NCI-H1105 treated with DMSO at 0.1 percent for 48 hours (cell line): ENCODE data around the gene CALHM1.

Experiments used
- DNase-seq: peaks from one replicate; lab custom pipeline; 2025; lab: John Stamatoyannopoulos, UW

The CALHM1 gene

DNA sequence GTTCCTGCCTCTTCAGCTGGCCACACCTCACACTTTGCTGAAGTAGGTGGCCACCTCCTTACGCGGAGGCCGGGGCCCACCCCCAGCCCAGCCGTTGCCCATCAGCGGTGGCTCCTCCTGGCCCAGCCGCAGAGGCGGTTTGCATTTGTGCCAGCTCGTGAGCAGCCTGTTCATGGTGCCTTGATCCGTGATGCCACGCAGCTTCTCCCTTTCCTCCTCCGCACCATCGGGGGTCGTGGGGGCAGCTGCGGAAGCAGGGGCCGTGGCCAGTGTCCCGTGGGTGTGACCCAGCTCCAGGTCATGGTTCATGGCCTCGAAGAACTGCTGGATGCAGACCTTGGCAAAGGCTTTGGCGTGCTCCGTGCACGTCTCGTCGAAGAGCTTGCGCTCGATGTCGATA, 3.5 kb downstream of the CALHM1 start:
- DNase-seq = no peak

DNA sequence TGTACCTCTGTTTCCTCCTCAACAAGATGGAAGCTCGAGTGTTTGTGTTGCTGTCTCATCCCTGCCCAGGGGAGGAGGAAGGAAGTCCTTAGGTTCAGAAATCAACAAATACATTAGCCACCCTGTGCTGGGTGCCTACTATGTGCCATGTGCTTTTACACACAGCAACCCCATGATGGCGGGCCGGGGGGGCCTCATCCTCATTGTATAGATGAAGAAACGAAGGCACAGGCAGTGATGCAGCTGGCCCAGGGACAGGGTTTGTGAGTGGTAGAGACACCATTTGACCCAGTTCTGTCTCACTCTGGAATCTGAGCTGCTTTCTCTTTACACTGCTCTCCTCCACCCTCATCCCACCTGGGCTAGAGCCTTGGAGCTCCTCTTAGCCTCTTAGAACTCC, 4.7 kb downstream of the CALHM1 start:
- DNase-seq = no peak

DNA sequence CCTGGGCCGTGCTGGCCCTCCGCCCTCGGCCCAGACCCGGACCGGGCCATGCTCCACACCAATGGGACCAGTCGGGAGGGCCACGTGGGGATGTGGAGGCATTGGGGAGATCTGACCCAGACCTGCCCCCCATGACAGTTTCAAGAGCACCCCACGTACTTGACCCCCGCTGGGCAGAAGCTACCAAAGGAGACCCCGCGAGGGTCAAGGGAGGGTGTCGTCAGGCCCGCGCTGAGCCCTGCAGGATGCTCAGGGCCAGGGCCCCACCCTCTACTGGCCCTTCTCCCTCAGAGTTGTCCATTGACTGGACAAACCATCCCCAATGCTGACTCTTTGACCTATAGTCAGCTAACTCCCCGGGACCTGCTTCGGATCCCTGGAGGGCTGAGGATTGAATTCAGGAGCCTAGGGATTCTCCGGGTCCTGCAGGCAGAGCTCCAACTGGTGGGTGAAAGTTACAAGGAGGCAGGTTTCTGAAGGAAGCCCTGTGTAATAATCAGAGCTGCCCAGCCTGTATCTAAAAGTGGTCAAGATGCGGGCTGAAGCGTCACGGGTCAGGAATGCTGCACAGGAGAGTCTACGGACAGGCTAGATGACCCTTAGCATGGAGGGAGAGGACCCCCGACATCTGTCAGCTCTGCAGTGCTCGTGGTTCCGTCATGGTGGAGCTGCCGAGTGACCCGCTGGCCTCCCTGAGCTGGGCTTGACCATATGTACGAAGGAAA, 6.0 kb downstream of the CALHM1 start:
- no peak for DNase-seq

DNA sequence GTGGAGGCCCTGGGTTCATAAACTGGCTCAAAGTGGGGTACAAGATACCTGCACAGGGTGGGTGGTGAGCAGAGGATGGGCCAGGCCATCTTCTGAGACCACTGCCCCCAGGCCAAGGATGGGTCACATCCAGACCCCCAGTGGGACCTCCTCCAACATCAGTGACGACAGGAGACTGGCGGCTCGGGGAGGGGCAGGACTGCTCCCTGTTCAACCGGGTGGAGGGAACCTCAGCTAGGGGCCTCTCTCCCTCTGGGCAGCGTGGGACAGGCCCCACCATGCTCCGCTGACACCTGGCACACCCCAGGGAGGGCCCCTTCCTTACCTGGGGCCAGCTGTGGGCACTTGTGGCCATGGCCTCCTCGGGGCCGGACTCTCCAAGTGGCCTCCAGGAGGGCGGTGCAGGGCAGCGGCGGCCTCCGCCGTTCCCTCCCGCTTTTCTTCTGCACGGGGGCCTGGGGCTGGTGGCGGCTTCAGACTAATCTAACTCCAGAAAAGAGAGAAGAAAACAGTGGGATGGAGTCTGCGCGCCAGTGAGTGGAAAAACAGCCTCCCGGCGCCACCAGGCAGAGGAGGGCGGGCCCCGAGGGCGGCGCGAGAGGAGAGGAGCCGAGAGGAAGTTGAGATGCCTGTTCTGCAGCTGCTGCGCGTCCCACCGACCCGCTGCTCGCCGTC, 6.7 kb downstream of the CALHM1 start, which contains the start of gene CALHM2:
CALHM2 (minus strand) TSS at position 540 of the 675 bp plus-strand sequence. CDS start 2,429 bp downstream, outside the sequence.
- DNase-seq = peak; percentile 46

DNA sequence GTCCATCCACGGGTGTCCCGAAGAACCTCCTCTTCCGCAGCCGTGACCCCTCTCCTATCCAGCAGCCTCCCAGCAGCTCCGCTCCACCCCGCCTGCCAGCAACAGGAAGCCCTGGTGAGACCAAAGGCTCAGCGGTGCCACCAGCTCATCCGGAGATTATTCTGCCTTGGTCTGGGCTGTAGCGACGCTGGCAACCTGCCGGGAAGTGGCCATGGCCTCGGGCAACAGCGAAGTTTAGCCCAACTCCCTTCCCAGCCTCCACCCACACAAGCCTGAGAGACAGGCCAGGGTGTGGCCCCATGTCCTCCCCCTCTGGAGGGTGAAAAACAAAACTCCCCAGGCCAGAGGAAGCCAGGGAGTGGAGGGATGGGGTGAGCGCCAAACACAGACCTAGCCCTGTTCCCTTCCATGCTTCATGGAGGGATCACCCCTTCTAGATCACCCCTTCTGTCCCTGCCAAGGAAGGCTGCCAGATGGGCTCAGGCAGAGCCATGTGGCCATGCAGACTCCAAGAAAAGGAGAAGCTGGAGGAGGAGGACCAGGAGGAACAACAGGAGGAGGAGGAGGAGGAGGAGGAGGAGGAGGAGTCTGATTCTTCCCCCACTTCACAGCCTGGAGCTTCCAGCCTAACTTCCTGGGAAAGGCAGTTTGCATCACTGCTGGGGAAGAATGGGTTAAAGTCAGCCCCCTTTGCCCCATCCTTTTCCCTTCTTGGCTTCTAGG, 7.4 kb downstream of the CALHM1 start:
- DNase-seq = no peak

DNA sequence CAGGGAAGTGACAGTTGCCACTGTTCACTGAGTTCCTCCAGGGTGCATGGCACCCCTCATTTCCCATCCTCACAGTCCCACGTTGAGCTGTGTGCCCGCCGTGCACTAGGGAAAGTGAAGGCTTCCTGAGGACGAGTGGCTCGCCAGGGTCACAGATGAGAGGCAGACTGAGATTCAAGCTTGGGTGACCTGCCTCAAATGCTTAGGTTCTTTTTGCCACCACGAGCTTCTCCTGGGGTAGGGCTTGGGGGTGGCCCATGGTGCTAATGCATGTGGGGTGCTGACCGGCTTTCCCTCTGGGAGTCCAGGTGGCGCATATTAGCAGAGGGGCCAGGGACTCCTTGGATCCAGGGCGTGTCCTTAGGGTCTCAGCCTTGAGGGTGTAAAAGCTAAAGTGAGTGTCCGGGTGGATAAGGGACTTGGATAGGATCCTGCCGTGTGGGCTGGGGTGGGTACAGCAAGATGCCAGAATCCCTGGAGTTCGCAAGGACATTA, 8.5 kb downstream of the CALHM1 start:
- DNase-seq = no peak

DNA sequence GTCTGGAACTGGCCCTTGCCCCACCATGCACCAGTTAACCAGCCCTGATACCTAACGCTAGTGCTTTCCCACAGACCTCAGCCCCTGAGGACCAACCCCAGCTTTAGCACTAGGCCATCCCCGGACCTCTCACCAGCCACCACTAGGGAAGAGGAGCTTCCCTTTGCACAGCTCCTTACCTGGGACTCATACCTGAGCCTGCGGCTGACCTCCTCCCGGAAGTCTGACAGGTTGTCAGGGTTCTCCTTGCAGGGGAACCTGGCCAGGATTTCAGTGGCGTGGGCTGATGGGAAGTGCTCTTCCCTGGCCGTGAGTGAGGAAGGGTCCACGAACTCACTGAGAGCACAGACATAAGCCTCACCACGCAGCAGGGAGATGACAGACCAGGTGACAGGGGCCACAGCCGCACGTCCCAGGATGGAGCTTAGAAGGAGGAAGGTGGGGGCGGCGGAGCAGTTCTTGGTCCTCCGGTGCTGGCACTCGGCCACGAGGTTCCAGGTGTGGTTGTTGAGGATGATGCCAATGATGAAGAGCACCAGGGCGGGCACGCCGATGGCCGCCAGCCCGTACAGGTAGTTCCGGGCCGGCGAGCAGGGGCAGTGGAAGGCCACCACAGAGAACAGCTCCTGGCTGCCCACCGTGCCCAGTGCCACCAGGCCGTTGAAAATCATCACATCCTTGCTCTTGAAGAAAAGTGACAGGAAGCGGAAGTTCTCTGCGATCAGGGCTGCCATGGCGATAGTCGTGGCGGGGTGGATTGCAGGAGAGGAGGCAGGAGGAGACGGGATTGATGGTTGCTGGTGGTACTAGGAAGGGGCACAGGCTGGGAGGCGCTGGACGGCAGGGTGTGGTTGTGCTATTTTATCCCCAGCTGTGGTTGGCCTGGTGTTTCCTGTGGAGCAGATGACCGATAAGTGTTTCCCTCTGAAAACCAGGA, 9.2 kb downstream of the CALHM1 start:
- DNase-seq = no peak

DNA sequence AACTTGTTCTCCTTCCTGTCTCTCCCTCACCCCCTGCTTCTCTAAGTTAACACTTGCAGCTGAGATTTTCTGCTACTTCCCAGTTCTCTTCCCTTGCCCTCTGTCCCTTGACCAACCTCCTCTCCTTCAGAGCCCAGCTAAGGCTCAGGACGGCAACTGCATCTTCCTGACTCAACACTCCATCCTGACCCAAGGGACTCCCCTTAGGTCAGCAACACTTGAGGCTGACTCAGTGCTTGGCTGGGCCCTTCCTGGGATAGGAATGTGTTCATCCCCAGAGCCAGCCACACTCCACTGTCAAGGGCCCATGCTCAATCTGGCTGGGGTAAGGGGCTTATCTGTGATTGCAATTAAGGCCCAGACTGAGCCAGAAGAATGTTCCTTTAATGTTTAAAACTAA, 10.0 kb downstream of the CALHM1 start:
- no peak for DNase-seq

DNA sequence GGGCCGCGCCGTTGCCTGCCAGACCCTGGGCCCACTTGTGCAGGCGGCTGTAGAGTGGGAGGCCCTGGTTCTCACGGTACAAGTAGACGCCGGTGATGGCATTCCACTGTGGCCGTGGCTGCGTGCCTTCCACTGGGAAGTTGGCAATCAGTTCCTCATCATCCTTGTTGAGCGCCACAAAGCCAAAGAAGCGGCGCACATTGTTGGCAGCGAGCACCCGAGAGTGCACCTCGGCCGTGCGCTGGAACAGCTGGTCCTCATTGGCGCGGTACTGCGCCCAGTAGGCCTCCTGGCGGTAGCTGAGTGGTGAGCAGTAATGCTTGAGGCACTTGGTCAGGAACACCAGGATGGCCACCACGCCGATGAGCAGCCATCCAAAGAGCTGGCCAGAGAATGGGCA, 11.5 kb downstream of the CALHM1 start:
- DNase-seq = no peak

DNA sequence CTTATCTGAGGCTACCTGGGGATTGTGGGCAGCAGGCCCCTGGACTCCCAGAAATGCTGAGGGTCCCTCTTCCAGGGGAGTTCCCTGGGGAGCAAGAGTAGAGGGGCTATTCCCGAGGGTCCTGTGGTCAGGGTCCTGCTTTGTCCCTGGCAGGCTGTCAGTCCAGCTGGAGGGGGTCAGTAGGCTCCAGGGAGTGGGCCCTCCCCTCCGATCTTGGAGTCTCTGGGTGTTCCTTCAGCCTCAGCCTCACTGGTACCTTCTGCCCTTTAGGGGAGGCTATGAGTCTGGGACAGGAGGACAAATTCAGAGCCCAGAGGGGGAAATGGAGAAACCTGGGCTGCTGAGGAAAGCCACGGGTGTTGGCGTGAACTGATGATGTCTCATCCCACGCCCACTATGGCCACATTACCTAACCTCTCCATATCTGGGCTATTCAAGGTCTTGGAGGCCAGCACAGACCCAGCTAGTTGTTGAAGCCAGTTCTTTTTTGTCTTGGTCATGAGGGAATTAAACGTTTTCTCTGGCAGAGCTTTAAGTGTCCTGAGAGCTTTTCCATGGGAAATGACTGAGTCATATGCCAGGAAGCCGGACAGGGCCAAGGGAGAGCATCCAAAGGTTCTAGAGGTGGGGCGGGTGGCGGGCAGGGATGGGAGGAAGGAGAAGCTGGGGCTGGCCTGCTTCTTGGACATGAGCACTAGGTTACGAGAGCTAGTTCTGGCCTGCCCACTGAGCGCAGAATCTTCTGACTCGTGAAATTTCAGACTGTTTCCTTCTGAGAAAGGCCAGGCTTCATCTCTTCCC, 12.7 kb downstream of the CALHM1 start:
- DNase-seq = no peak

DNA sequence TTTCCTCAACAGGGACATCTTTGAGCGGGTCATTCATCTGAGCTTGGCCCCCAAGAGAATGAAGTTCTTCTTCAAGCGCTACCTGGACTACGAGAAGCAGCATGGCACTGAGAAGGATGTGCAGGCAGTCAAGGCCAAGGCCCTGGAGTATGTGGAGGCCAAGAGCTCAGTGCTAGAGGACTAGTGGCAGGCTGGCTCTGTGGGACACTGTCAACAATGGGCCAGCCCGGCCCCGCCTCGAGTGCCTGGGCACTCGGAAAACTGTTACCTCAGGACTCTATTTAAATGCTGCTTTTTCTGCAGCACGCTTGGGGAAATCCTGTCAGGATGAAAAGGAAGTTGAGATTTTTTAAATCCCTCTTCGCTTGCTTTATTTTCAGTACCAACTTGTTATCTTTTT, 13.3 kb downstream of the CALHM1 start:
- DNase-seq = no peak

DNA sequence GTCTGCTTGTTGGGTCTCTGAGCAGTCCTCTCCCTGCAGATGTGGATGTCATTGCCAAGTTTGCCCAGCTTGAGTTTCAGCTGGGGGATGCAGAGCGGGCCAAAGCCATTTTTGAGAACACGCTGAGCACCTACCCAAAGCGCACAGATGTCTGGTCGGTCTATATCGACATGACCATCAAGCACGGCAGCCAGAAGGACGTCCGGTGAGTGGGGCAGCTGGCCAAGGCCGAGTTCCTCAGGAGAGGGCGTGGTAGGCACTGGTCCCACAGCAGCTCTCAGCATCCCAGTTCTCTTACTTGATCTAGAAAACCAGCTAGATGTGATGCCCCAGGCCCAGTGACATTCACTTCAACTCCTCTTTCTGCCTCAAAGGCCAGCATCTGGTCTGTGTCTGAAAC, 14.2 kb downstream of the CALHM1 start:
- DNase-seq = no peak

DNA sequence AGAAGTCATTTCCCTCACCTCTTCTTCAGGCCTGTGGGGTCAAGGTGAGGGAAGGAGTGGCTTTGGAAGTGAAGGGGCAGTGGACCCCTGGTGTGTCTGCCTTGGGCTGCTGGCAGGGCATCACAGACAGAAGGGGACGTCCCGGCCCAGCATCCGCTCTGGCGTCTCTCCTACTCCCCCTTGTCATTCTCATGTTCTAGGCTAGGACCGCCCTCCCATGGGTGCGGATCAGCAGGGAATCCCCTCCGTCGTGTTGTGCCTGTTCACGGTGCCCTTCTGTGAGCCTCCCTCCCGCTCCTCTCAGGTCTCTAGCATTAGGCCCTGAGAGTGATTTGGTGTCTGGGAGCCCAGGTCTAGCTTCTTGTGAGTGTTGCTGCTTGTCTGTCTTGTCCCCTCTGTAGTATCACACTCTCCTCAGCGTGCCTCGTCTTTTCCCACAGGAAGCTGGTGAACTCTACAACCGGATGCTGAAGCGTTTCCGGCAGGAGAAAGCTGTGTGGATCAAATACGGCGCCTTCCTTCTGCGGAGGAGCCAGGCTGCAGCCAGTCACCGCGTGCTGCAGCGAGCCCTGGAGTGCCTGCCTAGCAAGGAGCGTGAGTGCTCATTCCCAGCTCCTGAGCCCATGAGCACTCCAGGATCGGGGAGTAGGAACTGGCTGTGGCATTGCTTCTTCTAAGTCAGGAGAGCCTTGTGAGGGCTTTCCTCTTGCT, 15.1 kb downstream of the CALHM1 start:
- no peak for DNase-seq

DNA sequence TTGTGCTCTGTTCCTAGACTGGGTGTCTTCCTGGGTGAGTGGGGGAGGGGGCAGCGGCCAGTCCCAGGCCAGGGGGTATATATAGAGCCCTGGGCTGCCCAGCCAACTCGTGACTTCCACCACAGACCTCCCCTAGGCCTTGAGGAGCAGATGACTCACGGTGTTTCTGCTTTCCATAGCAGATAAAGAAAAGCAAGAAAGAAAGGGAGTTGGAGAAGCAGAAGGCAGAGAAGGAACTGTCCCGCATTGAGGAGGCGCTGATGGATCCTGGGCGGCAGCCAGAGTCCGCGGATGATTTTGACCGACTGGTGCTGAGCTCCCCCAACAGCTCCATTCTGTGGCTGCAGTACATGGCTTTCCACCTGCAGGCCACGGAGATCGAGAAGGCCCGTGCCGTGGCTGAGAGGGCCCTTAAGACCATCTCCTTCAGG, 16.7 kb downstream of the CALHM1 start:
- DNase-seq = no peak

DNA sequence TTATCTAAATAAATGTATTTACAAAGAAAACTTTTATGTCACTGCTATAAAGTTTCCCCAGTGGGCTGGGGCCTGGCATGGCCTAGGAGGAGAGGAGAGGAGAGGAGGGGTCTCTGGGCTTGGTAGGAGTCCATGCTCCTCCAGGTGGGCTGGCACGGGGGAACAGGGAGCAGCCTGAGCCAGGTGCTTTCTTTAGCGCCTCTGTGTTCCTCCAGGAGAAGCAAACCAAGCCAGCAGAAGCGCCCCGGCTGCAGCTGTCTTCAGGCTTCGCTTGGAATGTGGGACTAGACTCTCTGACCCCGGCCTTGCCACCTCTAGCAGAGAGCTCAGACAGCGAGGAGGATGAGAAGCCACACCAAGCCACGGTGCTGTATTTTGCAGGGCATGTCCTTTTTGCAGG, 17.1 kb downstream of the CALHM1 start:
- DNase-seq = no peak

DNA sequence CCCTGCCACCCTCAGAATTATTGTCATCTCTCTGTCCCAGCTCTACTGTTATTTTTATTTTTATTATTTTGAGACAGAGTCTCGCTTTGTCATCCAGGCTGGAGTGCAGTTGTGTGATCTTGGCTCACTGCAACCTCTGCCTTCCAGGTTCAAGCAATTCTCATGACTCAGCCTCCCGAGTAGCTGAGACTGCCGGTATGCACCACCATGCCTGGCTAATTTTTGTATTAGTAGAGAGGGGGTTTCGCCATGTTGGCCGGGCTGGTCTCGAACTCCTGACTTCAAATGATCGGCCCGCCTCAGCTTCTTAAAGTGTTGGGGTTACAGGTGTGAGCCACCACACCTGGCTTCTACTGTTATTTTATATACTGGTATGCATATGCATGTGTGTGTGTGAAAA, 17.5 kb downstream of the CALHM1 start:
- DNase-seq = no peak

DNA sequence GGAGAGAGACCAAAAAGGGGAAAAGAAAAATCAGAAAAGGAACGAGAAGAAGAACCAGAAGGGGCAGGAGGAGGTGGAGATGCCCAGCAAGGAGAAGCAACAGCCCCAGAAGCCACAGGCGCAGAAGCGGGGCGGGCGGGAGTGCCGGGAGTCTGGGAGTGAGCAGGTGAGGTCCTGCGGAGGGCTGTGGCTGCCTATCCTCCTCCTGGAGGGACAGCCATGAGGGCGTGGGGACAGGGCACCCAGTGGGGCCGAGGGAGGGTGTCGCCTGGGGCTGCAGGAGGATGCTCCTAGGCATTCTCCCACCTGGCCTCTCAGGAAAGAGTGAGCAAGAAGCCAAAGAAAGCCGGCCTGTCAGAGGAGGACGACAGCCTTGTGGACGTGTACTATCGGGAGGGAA, 18.3 kb downstream of the CALHM1 start:
- no peak for DNase-seq

DNA sequence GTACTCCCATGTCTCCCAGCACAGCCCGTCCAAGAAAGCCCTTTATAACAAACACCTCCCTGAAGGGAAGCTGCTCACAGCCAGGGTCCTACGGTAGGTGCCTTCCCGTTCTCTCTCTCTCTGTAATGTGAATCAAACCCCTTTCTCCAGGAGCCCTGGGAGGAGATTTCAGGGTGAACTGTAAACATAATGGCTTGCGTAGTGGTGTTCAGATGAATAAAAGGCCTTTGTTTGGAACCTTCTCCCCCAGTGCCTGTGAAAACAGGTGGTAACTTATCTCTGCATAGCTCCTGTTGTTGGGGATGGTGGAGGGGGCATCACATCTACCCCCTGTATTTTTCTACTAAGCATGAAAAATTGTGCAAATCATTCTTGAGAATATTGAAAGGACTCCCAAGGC, 18.9 kb downstream of the CALHM1 start:
- no peak for DNase-seq

DNA sequence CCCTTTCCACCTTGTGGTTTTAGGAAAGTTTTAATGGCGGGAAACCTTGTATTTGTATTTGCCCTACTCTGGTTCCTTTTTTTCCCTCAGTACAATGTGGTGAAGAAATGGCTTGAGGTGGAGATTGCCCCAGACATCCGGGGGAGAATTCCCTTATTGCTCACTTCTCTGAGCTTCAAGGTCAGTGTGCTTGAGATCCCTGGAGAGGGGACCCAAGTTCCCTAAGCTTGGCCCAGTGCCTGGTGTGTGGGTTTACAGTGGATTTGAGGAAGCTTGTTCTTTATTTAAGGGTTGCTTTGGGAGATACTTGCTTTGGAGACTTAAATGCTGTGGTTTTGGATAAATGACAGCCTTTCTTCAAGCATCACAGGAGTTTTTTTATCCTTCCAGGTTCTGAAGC, 24.8 kb downstream of the CALHM1 start:
- no peak for DNase-seq

DNA sequence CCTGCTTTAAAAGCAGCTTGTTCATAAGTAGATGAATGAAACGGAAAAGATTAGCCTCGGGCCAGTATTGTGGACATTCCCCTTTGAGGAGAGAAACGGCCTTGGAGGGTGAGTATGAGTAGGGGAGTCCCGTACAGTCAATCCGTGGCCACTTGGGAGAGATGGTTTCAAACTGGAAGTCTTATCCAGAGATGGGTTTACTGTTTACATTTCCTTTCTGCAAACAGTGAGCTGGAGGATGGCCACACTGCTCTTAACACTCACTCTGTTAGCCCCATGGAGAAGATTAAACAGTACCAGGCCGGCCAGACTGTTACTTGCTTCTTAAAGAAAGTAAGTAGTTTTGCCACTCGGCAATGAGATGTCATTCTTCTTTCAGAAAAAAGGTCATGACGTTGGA, 26.8 kb downstream of the CALHM1 start:
- no peak for DNase-seq
